Activated CD4-positive, alpha-beta T cell treated with anti-CD3 and anti-CD28 coated beads, Interleukin-2, amount 10 ng/mL, durations not matched to agents 24 days and 14 days (primary cell): ENCODE data around the gene PDGFC. TPM values are rescaled to one million over a fixed set of nuclear protein-coding genes. Genes with fewer than 3 reads are reported as not detected.

Experiments used
- DNase-seq: peaks from one replicate; pipeline ENCODE4 v3.0.0; 2022
- H3K27ac Mint-ChIP-seq: one replicate; pipeline ENCODE4 v1.8.0; 2022; ENCODE audit warnings: mild to moderate bottlenecking, mixed read lengths
- H3K27me3 Mint-ChIP-seq: one replicate; pipeline ENCODE4 v1.8.0; 2022; ENCODE audit warnings: mixed read lengths
- H3K36me3 Mint-ChIP-seq: one replicate; pipeline ENCODE4 v1.8.0; 2022; ENCODE audit warnings: low read depth, mild to moderate bottlenecking, mixed read lengths
- H3K4me1 Mint-ChIP-seq: one replicate; pipeline ENCODE4 v1.8.0; 2021; ENCODE audit warnings: mixed read lengths
- H3K4me3 Mint-ChIP-seq: one replicate; pipeline ENCODE4 v1.8.0; 2022; ENCODE audit warnings: mild to moderate bottlenecking, moderate library complexity, mixed read lengths
- H3K9me3 Mint-ChIP-seq: one replicate; pipeline ENCODE4 v1.8.0; 2021; ENCODE audit warnings: mixed read lengths
- intact Hi-C: fragments of 100-400 bp; cut with micrococcal nuclease; formaldehyde crosslinking; loops from one replicate; pipeline ENCODE4 v1.15.1; 2023
- total RNA-seq: library from RNA; stranded (reverse); gene quantifications from 2 replicates; pipeline ENCODE4 v1.2.3, GENCODE V29; 2022

Gene PDGFC
- total RNA-seq, 1 donor from 2014 or later = not detected

- Mint-ChIP-seq H3K9me3 (peaks cover 5% of the 10 kb centered on the region), H3K27ac (no peak overlapping the region)
Observed at GRCh38 chr4:156992943-156993342, 21.3 kb upstream of the PDGFC start.

DNA sequence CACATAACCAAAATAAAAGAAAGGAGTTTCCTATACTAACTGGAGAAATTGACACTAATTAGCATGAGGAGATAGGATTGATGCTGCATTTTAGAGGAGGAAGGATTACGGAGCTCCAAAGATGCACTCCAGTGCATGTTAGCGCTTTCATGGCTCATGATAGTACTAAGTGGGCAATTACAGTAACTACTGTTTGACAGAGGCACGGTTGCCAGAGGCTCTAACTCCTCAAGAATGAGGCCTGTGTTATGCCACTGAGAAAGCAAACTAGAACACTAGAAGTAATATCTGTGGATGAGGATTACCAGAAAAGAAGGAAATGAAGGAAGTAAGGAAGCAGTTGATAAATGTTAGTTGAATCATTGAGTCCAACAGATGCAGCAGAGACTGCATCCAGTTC lies 19.6 kb upstream of the PDGFC start:
- Mint-ChIP-seq H3K36me3 (no peaks in the 10 kb centered on the region), H3K27ac (no peak overlapping the region), H3K4me1 (no peaks in the 10 kb centered on the region), H3K9me3 (peaks cover 5% of the 10 kb centered on the region), H3K27me3 (no peaks in the 10 kb centered on the region), H3K4me3 (no peak overlapping the region)
- intact Hi-C loops = no loop called here
- DNase-seq = no peak

More at GRCh38 chr4:156992943-156993342, 21.3 kb upstream of the PDGFC start:
- H3K36me3 Mint-ChIP-seq = no peaks in the 10 kb centered on the region
- H3K4me3 Mint-ChIP-seq = no peak overlapping the region
- DNase-seq = no peak
- no peaks in the 10 kb centered on the region for H3K27me3 Mint-ChIP-seq
- intact Hi-C loops = no loop called here
- H3K4me1 Mint-ChIP-seq = no peaks in the 10 kb centered on the region

- intact Hi-C loops = no loop called here
- H3K27ac Mint-ChIP-seq = no peak overlapping the region
- no peaks in the 10 kb centered on the region for H3K4me1 Mint-ChIP-seq
- no peaks in the 10 kb centered on the region for H3K9me3 Mint-ChIP-seq
- H3K27me3 Mint-ChIP-seq = no peaks in the 10 kb centered on the region
- no peak for DNase-seq
- H3K4me3 Mint-ChIP-seq = no peak overlapping the region
- no peaks in the 10 kb centered on the region for H3K36me3 Mint-ChIP-seq
Observed at GRCh38 chr4:156983366-156983765, 11.8 kb upstream of the PDGFC start.

DNA sequence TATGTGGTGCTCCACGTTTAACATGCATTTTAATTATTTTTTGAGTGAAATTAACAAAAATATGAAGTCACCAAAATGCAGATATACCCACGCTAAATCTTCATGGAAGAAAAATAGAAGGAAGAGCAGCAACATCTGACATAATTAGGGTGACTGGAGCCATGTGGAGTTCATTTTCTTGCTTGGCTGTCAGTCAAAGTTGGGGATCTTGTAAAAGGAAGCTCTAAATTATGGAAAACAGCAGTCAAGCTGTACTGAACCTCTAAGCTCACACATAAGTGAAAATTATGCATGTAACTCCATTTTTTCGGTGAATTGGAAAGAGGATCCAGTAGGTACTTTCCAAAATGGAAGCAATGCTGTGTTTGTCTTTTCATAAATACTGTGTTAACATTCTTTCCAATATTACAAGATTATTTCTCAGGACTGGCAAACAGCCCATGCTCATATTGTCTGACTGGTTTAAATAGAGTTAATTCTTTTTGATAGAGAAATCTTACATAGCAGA lies 9.7 kb upstream of the PDGFC start:
- H3K9me3 Mint-ChIP-seq = no peaks in the 10 kb centered on the region
- intact Hi-C loops = no loop called here
- no peaks in the 10 kb centered on the region for H3K4me1 Mint-ChIP-seq
- peaks cover 2% of the 10 kb centered on the region for H3K27me3 Mint-ChIP-seq
- H3K36me3 Mint-ChIP-seq = no peaks in the 10 kb centered on the region
- no peak for DNase-seq
- no peak overlapping the region for H3K4me3 Mint-ChIP-seq
- no peak overlapping the region for H3K27ac Mint-ChIP-seq

GRCh38 chr4:156977435-156978160 lies 6.0 kb upstream of the PDGFC start:
- no peak for DNase-seq
- H3K27me3 Mint-ChIP-seq = peaks cover 16% of the 10 kb centered on the region
- H3K36me3 Mint-ChIP-seq = no peaks in the 10 kb centered on the region
- H3K4me3 Mint-ChIP-seq = no peak overlapping the region
- intact Hi-C loops = no loop called here
- no peaks in the 10 kb centered on the region for H3K9me3 Mint-ChIP-seq
- H3K27ac Mint-ChIP-seq = no peak overlapping the region
- H3K4me1 Mint-ChIP-seq = no peaks in the 10 kb centered on the region

- intact Hi-C loops = no loop called here
Observed at GRCh38 chr4:156976147-156976546, 4.5 kb upstream of the PDGFC start.

DNA sequence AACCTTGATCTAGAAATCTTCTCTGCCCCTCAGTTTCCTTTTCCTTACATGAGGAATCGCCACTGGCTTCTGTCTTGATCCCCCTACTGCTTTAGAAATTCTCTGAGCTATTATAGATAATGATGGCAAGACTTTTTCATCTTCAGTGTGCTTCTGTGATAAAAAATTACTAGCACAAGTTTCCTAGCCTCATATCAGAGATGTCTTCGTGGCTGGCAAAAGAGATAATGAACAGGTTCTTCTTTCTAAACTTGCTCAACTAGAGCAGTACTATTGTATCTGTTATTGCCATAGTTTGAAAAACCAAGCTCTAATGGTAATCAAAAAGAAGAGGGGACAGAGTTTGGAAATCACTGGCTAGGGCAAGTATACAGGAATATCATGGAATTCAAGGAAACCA lies 4.1 kb upstream of the PDGFC start:
- Mint-ChIP-seq H3K27me3 (peaks cover 27% of the 10 kb centered on the region), H3K4me1 (no peaks in the 10 kb centered on the region), H3K9me3 (no peaks in the 10 kb centered on the region), H3K4me3 (no peak overlapping the region), H3K27ac (no peak overlapping the region), H3K36me3 (no peaks in the 10 kb centered on the region)
- no peak for DNase-seq
- intact Hi-C loops = no loop called here

More at GRCh38 chr4:156976147-156976546, 4.5 kb upstream of the PDGFC start:
- no peak for DNase-seq
- no peaks in the 10 kb centered on the region for H3K4me1 Mint-ChIP-seq
- H3K9me3 Mint-ChIP-seq = no peaks in the 10 kb centered on the region
- H3K4me3 Mint-ChIP-seq = no peak overlapping the region
- no peaks in the 10 kb centered on the region for H3K36me3 Mint-ChIP-seq
- H3K27ac Mint-ChIP-seq = no peak overlapping the region
- peaks cover 22% of the 10 kb centered on the region for H3K27me3 Mint-ChIP-seq

DNA sequence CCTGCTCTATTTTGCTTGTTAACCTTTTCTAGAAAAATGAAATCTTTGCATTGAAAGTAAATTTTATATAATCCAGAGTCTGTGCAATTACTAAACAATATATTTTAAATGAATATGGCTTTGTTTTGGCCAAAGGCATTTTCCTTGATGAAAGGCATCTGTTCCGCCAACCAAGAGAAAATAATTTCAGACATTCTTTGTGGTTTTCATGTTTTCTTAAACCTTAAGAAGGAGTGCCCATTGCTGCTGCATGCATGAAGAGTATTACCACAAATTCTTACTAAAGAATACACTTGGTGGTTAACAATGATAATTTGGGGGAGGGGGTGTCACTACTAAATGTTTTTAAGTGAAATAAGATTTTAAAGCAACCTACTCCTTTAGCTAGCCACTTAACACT lies 2.7 kb upstream of the PDGFC start:
- DNase-seq = no peak
- H3K4me3 Mint-ChIP-seq = no peak overlapping the region
- H3K27me3 Mint-ChIP-seq = peaks cover 41% of the 10 kb centered on the region
- H3K4me1 Mint-ChIP-seq = no peaks in the 10 kb centered on the region
- H3K9me3 Mint-ChIP-seq = no peaks in the 10 kb centered on the region
- no peak overlapping the region for H3K27ac Mint-ChIP-seq
- no peaks in the 10 kb centered on the region for H3K36me3 Mint-ChIP-seq
- intact Hi-C loops = no loop called here

DNA sequence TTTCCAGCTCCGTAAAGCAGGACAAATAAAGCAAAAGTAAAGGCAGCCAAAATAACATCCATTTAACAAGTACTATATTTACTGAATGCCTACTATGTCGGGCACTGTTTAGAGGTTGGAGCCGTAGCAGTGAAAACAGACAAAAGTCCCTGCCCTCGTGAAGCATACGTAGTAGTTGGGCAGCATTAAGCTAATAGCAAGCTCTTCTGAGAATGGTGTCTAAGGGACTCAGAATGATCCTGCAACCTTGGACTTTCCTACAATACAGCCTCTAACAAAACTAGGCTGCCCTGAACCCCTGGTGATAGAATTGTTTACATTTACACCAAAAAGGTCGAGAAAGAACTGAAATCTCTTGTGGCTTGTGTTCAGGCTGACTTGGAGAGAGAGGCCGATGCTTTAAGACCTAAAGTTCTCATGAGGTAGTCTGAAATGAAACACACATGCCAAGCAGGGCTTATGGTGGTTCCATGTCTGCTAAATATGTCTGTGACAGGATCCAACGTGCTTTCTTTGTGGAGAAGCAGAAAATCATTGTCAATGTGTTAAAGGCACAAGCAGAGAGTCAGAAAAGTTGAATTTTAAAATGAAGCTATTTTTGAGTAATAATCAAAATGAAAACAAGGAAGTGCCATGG lies 898 bp upstream of the PDGFC start:
- Mint-ChIP-seq H3K9me3 (no peaks in the 10 kb centered on the region), H3K36me3 (no peaks in the 10 kb centered on the region), H3K4me1 (no peaks in the 10 kb centered on the region), H3K4me3 (no peak overlapping the region), H3K27me3 (peaks cover 47% of the 10 kb centered on the region), H3K27ac (no peak overlapping the region)
- no peak for DNase-seq
- intact Hi-C loops = no loop called here

- H3K27me3 Mint-ChIP-seq = peaks cover 45% of the 10 kb centered on the region
- H3K36me3 Mint-ChIP-seq = no peaks in the 10 kb centered on the region
- intact Hi-C loops = no loop called here
- H3K9me3 Mint-ChIP-seq = no peaks in the 10 kb centered on the region
- DNase-seq = no peak
- H3K4me1 Mint-ChIP-seq = no peaks in the 10 kb centered on the region
- H3K27ac Mint-ChIP-seq = no peak overlapping the region
- H3K4me3 Mint-ChIP-seq = peak overlapping the region; percentile 16
Observed at GRCh38 chr4:156971165-156971675, 379 bp downstream of the PDGFC start.

- H3K27ac Mint-ChIP-seq = no peak overlapping the region
- DNase-seq = no peak
- H3K27me3 Mint-ChIP-seq = peaks cover 45% of the 10 kb centered on the region
- H3K4me3 Mint-ChIP-seq = peak overlapping the region; percentile 16
- H3K36me3 Mint-ChIP-seq = no peaks in the 10 kb centered on the region
- no peaks in the 10 kb centered on the region for H3K9me3 Mint-ChIP-seq
- H3K4me1 Mint-ChIP-seq = no peaks in the 10 kb centered on the region
- intact Hi-C loops = no loop called here
Observed at GRCh38 chr4:156970501-156971164, 966 bp downstream of the PDGFC start.

- Mint-ChIP-seq H3K4me1 (no peaks in the 10 kb centered on the region), H3K27me3 (peaks cover 45% of the 10 kb centered on the region), H3K4me3 (no peak overlapping the region), H3K9me3 (no peaks in the 10 kb centered on the region), H3K36me3 (no peaks in the 10 kb centered on the region), H3K27ac (no peak overlapping the region)
- DNase-seq = no peak
- intact Hi-C loops = no loop called here
Observed at GRCh38 chr4:156969911-156970310, 1.7 kb downstream of the PDGFC start.

GRCh38 chr4:156969101-156969500 lies 2.5 kb downstream of the PDGFC start:
- no peaks in the 10 kb centered on the region for H3K9me3 Mint-ChIP-seq
- no peak overlapping the region for H3K27ac Mint-ChIP-seq
- peaks cover 45% of the 10 kb centered on the region for H3K27me3 Mint-ChIP-seq
- H3K4me1 Mint-ChIP-seq = no peaks in the 10 kb centered on the region
- intact Hi-C loops = no loop called here
- no peak overlapping the region for H3K4me3 Mint-ChIP-seq
- no peaks in the 10 kb centered on the region for H3K36me3 Mint-ChIP-seq
- DNase-seq = no peak

DNA sequence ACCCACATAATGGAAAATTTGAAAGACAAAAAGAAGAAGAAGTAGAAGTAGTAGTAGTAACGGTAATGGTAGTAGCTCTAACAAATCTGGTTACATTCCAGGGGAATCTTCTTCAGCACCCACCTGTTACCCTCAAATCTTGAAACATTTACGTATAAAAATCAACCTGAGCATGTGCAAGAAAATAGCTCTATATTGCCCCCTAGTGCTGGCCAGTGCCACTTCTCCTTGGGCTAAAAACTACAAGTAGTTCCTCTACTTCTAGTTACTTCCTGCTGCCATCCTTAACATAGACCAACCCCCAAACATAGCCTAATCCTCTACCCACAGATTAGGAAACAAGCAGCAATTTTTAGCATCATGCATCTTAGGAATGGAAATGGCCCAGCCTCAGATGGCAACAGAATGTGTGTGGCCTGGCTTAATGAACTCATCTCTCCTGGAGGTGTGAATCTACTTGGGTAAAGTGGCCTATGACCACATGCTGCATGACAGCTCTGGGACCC lies 3.1 kb downstream of the PDGFC start:
- no peaks in the 10 kb centered on the region for H3K9me3 Mint-ChIP-seq
- H3K4me3 Mint-ChIP-seq = no peak overlapping the region
- H3K27ac Mint-ChIP-seq = no peak overlapping the region
- DNase-seq = peak; percentile 74
- intact Hi-C loops = no loop called here
- no peaks in the 10 kb centered on the region for H3K4me1 Mint-ChIP-seq
- H3K36me3 Mint-ChIP-seq = no peaks in the 10 kb centered on the region
- peaks cover 41% of the 10 kb centered on the region for H3K27me3 Mint-ChIP-seq
